Aorta (tissue), 5 donors: ENCODE data around the gene ICE1. TPM values are rescaled to one million over a fixed set of nuclear protein-coding genes. Genes with fewer than 3 reads are reported as not detected.
A peak's percentile ranks its signal among the peaks of the same experiment; 100 is the strongest.

ENCODE experiments used
- ATAC-seq: fragments of 200-7000 bp; cut with Tn5 transposase; one replicate; pipeline ENCODE4 v1.9.1; 2022; ENCODE audit warnings: moderate library complexity; ENCODE audit not compliant: low FRiP score
- DNase-seq, 2 donors: peaks; one replicate each; pipeline ENCODE4 v3.0.0-alpha.2; 2020
- H3K27ac ChIP-seq, 2 donors: one replicate each; pipeline ENCODE4 v1.5.1; 2013; ENCODE audit warnings: low read length in 2 of 2, mild to moderate bottlenecking in 2 of 2, moderate library complexity in 2 of 2, control low read depth in 1 of 2, inconsistent platforms in 1 of 2, low read depth in 1 of 2
- H3K27me3 ChIP-seq, 2 donors: one replicate each; pipeline ENCODE4 v1.6.1; 2013; ENCODE audit warnings: control low read depth in 1 of 2, low read length in 1 of 2, mild to moderate bottlenecking in 1 of 2, moderate library complexity in 1 of 2; ENCODE audit not compliant: insufficient read depth in 2 of 2, control insufficient read depth in 1 of 2
- H3K36me3 ChIP-seq, 2 donors: one replicate each; pipeline ENCODE4 v1.6.1; 2013; ENCODE audit warnings: control low read depth in 1 of 2, low read length in 1 of 2, mild to moderate bottlenecking in 1 of 2; ENCODE audit not compliant: insufficient read depth in 2 of 2, control insufficient read depth in 1 of 2
- H3K4me1 ChIP-seq, 2 donors: one replicate each; pipeline ENCODE4 v1.6.1; 2013; ENCODE audit warnings: low read length in 2 of 2, control low read depth in 1 of 2, mild to moderate bottlenecking in 1 of 2, moderate library complexity in 1 of 2; ENCODE audit not compliant: insufficient read depth in 2 of 2, control insufficient read depth in 1 of 2
- H3K4me3 ChIP-seq, 2 donors: one replicate each; pipeline ENCODE4 v1.5.1; 2013; ENCODE audit warnings: low read length in 2 of 2, control low read depth in 1 of 2, mild to moderate bottlenecking in 1 of 2
- H3K9me3 ChIP-seq: one replicate; pipeline ENCODE4 v1.6.1; 2013; ENCODE audit warnings: mild to moderate bottlenecking, low read length; ENCODE audit not compliant: control insufficient read depth
- WGBS, 2 donors: extraction: QIAGEN DNeasy Blood & Tissue Kit; methylation state at CpG; one replicate each; pipeline ENCODE4 v1.1.7; 2013; 5-methylcytosine and 5-hydroxymethylcytosine counted together
- intact Hi-C, 2 donors: fragments of 100-400 bp; cut with DNase I; formaldehyde crosslinking; loops; one replicate each; pipeline versions ENCODE4 v1.14.2 to v1.15.0; 2022
- polyA plus RNA-seq, 2 donors: library from polyadenylated mRNA; stranded (reverse); fragments of 200-250 nt; gene quantifications; one replicate each; pipeline ENCODE4 v1.2.3, GENCODE V29; 2013
- total RNA-seq, 2 donors: library from RNA; stranded (reverse); fragmentation: NEBNext Ultra II Directional; extraction: Animal tissue kit (Norgen Biotek cat#: 25700); gene quantifications; one replicate each; pipeline ENCODE4 v1.2.1, GENCODE V29; 2021
- donor health status: healthy with polysubstance abuse.
- donor health status: Bipolar disorder and iron deficiency.
- donor health status: DM: no; HTN: no; CAD: no.
- donor health status: DM: no; HTN: no; CAD: no.
- donor health status: DM: yes; HTN: yes; CAD: no.

The ICE1 gene
- total and polyA plus RNA-seq, 4 donors = 3.8 to 35.0 (median 18.4) TPM

- Histone ChIP-seq H3K9me3 (no peaks in the 10 kb centered on the region), H3K27ac (peak overlapping the region in 1 of 2 donors; percentile 82), H3K4me3 (peak overlapping the region; percentile 99), H3K4me1 (peaks cover 3 to 7% of the 10 kb centered on the region in 2 donors), H3K27me3 (no peaks in the 10 kb centered on the region), H3K36me3 (peaks cover 0 to under 1% of the 10 kb centered on the region in 2 donors)
- intact Hi-C loops = loop anchor here (10.0 kb wide), 3 partner anchors 232 to 1292 kb away; partner anchors contain the start of gene TENT4A (in 1 of the 2)
- DNase-seq (no peak), ATAC-seq (no peak)
- 0 to 1% methylated on average over 39 to 58 of the region's 58 CpGs for WGBS, 2 donors
Observed at GRCh38 chr5:5422819-5423515, 490 bp downstream of the ICE1 start.

DNA sequence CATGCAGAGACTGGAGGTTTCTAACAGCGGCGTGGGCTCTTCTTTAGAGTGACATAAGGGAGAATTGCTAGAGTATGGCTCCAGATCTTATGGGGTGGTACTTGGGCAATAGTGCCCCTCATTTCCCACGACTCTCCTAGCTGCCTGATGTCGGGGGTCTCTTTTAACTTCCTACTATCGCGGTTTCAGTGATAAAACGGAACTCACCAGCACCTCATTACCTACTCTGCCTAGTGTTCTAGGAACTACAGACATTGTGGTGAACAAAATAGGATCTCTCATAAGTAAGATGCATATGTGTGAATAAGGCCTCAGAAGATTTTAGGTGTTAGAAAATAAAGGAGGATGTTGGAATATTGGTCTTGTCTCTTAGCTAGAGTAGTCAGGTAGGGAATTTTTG, 1.1 kb downstream of the ICE1 start:
- Histone ChIP-seq H3K36me3 (peaks cover 0 to 2% of the 10 kb centered on the region in 2 donors), H3K27ac (no peak overlapping the region), H3K4me1 (peaks cover 5 to 7% of the 10 kb centered on the region in 2 donors), H3K4me3 (peak overlapping the region in 1 of 2 donors; percentile 99), H3K27me3 (no peaks in the 10 kb centered on the region), H3K9me3 (no peaks in the 10 kb centered on the region)
- no peak for ATAC-seq
- intact Hi-C loops = loop anchor here (10.0 kb wide), 3 partner anchors 231 to 1291 kb away; partner anchors contain the start of gene TENT4A (in 1 of the 2)
- WGBS, 2 donors = 38 to 42% methylated on average over 7 of the region's 7 CpGs
- no peak for DNase-seq

GRCh38 chr5:5424736-5425135, 2.3 kb downstream of the ICE1 start:
- intact Hi-C loops = loop anchor here (10.0 kb wide), 3 partner anchors 230 to 1290 kb away; partner anchors contain the start of gene TENT4A (in 1 of the 2)

DNA sequence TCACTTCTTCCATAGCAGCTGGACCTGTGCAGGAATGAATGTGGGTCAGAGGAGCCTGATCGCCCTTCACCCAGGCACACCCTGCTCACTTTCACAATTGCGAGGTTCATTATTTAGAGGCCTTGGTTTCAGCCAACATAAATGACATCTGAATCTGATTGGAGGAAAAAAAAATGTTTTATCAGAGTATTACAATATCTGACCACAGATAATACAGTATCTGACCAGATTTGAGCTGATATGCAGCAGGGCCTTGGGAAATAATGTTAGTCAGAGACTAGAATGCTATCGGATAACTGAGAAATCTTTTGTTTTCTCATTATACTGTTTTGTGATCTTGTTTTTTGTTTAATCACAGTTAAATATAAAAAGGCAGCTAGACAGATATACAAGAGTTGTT, 7.7 kb downstream of the ICE1 start:
- Histone ChIP-seq H3K27me3 (no peaks in the 10 kb centered on the region), H3K4me3 (no peak overlapping the region), H3K27ac (no peak overlapping the region), H3K9me3 (no peaks in the 10 kb centered on the region), H3K4me1 (peaks cover 10 to 19% of the 10 kb centered on the region in 2 donors), H3K36me3 (peaks cover 0 to 2% of the 10 kb centered on the region in 2 donors)
- intact Hi-C loops = no loop called here
- WGBS, 2 donors = 60 to 65% methylated on average over 3 of the region's 3 CpGs
- ATAC-seq (no peak), DNase-seq (no peak)

More at GRCh38 chr5:5424736-5425135, 2.3 kb downstream of the ICE1 start:
- Histone ChIP-seq H3K36me3 (peaks cover 0 to 2% of the 10 kb centered on the region in 2 donors), H3K4me3 (no peak overlapping the region), H3K4me1 (peaks cover 5 to 7% of the 10 kb centered on the region in 2 donors), H3K27me3 (no peaks in the 10 kb centered on the region), H3K27ac (no peak overlapping the region), H3K9me3 (no peaks in the 10 kb centered on the region)
- WGBS, 2 donors = 75 to 76% methylated on average over 2 of the region's 2 CpGs
- no peak for DNase-seq
- ATAC-seq = no peak

GRCh38 chr5:5432020-5432707, 9.7 kb downstream of the ICE1 start:
- intact Hi-C loops = no loop called here
- H3K4me3 ChIP-seq = no peak overlapping the region
- peaks cover 10 to 19% of the 10 kb centered on the region in 2 donors for H3K4me1 ChIP-seq
- ATAC-seq = no peak
- DNase-seq = no peak
- no peaks in the 10 kb centered on the region for H3K27me3 ChIP-seq
- no peaks in the 10 kb centered on the region for H3K9me3 ChIP-seq
- peaks cover 0 to 2% of the 10 kb centered on the region in 2 donors for H3K36me3 ChIP-seq
- peak overlapping the region in 1 of 2 donors; percentile 47 for H3K27ac ChIP-seq
- 18 to 21% methylated on average over 4 of the region's 4 CpGs for WGBS, 2 donors

DNA sequence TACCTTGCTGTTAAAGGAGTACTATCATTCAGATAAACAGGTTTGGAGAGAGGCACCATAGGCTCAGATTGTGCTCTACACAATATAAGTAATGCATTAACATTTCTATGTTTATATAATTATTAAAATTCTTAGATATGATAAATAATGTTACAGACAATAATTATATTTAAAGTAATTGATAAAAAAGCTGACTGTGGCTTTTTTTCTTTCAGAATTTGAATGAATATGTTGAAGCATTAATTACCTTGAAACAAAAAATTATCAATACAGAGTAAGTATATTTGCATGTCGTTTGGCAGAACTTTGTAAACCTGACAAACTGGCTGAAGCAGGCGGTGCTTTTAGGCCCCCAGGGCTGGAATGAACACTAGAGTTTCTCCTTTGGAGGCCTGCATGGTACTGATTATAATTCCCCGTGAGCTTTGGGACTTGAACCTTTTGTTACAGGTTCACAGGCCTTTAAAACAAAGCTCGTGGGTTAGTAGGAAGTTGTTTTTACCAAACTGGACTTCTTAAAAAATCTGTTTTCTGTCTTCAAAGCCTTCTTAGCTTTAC, 13.8 kb downstream of the ICE1 start:
- no peaks in the 10 kb centered on the region for H3K27me3 ChIP-seq
- ATAC-seq (no peak), DNase-seq (no peak)
- peaks cover 7 to 10% of the 10 kb centered on the region in 2 donors for H3K4me1 ChIP-seq
- H3K9me3 ChIP-seq = no peaks in the 10 kb centered on the region
- no peak overlapping the region for H3K4me3 ChIP-seq
- WGBS, 2 donors = 60 to 74% methylated on average over 4 of the region's 4 CpGs
- intact Hi-C loops = no loop called here
- H3K36me3 ChIP-seq = no peaks in the 10 kb centered on the region
- H3K27ac ChIP-seq = no peak overlapping the region

DNA sequence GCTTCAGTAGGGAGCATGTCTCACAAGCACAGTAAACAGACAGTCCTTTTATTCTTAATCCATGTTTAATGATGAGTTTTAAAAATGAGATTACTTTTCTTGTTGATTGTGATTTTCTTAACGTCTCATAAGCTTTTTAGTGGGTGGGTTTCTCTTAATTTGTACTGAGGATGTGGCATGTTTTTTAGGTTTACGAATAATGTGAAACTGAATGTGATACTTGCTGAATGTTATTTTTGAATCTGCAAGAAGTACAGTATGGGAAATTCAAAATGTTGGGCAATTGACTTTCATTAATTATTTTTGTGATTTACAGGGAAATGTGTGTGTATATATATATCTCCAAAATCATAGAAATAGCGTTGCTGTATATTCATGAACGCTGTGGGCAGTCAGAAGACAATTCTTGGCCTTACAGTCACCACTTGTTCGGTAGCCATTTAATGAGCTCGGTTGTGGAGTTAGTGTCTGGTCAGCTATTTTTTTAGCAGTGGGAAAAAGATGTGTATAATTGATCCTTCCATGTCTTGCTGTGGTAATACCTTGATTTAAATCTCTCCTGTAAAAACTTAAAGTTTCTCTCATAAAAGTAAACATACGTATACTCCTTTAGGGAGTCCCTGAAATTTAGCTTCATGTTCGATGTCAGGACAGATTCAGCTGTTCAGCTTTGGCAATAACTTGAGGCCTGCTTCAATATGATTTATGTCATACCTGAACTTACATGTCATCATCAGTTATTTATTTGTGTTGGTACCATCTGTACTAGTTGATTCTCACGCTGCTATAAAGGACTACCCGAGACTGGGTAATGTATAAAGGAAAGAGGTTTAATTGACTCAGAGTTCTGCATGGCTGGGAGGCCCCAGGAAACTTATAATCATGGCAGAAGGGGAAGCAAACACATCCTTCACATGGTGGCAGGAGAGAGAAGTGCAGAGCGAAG, 15.0 kb downstream of the ICE1 start:
- ATAC-seq (no peak), DNase-seq (no peak)
- intact Hi-C loops = no loop called here

DNA sequence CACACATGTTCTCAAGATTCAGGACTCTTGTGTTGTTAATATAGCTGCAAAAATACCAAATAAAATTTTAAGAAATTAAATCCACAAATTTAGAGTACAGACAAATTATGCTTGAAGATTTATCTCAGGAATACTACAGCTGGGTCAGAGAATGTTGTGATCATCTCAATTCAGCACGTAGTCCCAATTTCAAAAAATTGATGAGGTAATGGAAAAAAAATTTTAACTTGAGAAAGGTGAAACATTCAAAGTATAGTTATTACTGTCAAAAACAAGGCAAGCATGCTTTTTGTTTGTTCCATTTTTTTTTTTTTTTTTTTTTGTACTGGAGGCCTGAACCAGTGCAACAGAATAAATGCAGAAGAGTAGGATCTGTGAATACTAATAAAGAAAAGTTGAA, 29.4 kb downstream of the ICE1 start:
- no peak overlapping the region for H3K27ac ChIP-seq
- H3K36me3 ChIP-seq = peaks cover 5% of the 10 kb centered on the region in 2 donors

More for the DNA sequence above, 15.0 kb downstream of the ICE1 start:
- Histone ChIP-seq H3K4me1 (peaks cover 5 to 10% of the 10 kb centered on the region in 2 donors), H3K9me3 (no peaks in the 10 kb centered on the region), H3K27me3 (no peaks in the 10 kb centered on the region), H3K36me3 (no peaks in the 10 kb centered on the region), H3K4me3 (no peak overlapping the region), H3K27ac (no peak overlapping the region)
- WGBS, 2 donors = 84 to 85% methylated on average over 11 of the region's 11 CpGs

More for the DNA sequence above, 29.4 kb downstream of the ICE1 start:
- Histone ChIP-seq H3K4me1 (no peaks in the 10 kb centered on the region), H3K4me3 (no peak overlapping the region), H3K27me3 (no peaks in the 10 kb centered on the region), H3K9me3 (no peaks in the 10 kb centered on the region)
- 93 to 97% methylated on average over 1 of the region's 1 CpG for WGBS, 2 donors
- DNase-seq (no peak), ATAC-seq (no peak)
- intact Hi-C loops = no loop called here
